ENCODE results near the gene UGT2A2. TPM values are rescaled to one million over a fixed set of nuclear protein-coding genes. Genes with fewer than 3 reads are reported as not detected.

UGT2A2 gene
- total RNA-seq, 1 experiment from 2014 or later, result not detected

GRCh38 chr4:69563424-69563823, 76.0 kb downstream of the UGT2A2 start:
- Histone ChIP-seq H3K9ac (ENCODE audit: low read length) (no peak overlapping the region), H2AFZ (ENCODE audit: low read length) (no peak overlapping the region), H4K20me1 (ENCODE audit: insufficient read depth, low read depth, low read length) (no peaks in the 10 kb centered on the region), H3K27me3 (ENCODE audit: low read length) (no peaks in the 10 kb centered on the region), H3K27ac (ENCODE audit: low read length) (no peak overlapping the region), H3K79me2 (ENCODE audit: low read length) (no peaks in the 10 kb centered on the region), H3K36me3 (ENCODE audit: insufficient read depth, low read length) (no peaks in the 10 kb centered on the region), H3K9me3 (ENCODE audit: low read length) (peaks cover 15% of the 10 kb centered on the region), H3K9me2 (replicated peaks; ENCODE audit: insufficient read depth, low read length) (no peaks in the 10 kb centered on the region), H3K4me2 (ENCODE audit: low read depth, low read length, poor library complexity, severe bottlenecking) (no peak overlapping the region), H3K4me3 (ENCODE audit: low read length) (no peak overlapping the region), H3K4me1 (ENCODE audit: low read length) (no peaks in the 10 kb centered on the region)
- no peak for DNase-seq

GRCh38 chr4:69549651-69550050, 89.8 kb downstream of the UGT2A2 start:
- no peaks in the 10 kb centered on the region for H3K79me2 ChIP-seq (ENCODE audit: low read length)
- H3K9me2 ChIP-seq (replicated peaks; ENCODE audit: insufficient read depth, low read length), result no peaks in the 10 kb centered on the region
- no peaks in the 10 kb centered on the region for H3K36me3 ChIP-seq (ENCODE audit: insufficient read depth, low read length)
- no peaks in the 10 kb centered on the region for H3K4me1 ChIP-seq (ENCODE audit: low read length)
- DNase-seq, result no peak
- H3K9me3 ChIP-seq (ENCODE audit: low read length), result peaks cover 27% of the 10 kb centered on the region
- no peak overlapping the region for H3K4me3 ChIP-seq (ENCODE audit: low read length)
- H3K4me2 ChIP-seq (ENCODE audit: low read depth, low read length, poor library complexity, severe bottlenecking), result no peak overlapping the region
- no peak overlapping the region for H3K27ac ChIP-seq (ENCODE audit: low read length)
- no peak overlapping the region for H2AFZ ChIP-seq (ENCODE audit: low read length)
- no peak overlapping the region for H3K9ac ChIP-seq (ENCODE audit: low read length)
- H4K20me1 ChIP-seq (ENCODE audit: insufficient read depth, low read depth, low read length), result no peaks in the 10 kb centered on the region
- no peaks in the 10 kb centered on the region for H3K27me3 ChIP-seq (ENCODE audit: low read length)

- Histone ChIP-seq H3K27ac (ENCODE audit: low read length) (no peak overlapping the region), H3K4me2 (ENCODE audit: low read depth, low read length, poor library complexity, severe bottlenecking) (no peak overlapping the region), H3K9me3 (ENCODE audit: low read length) (peaks cover 16% of the 10 kb centered on the region), H4K20me1 (ENCODE audit: insufficient read depth, low read depth, low read length) (no peaks in the 10 kb centered on the region), H2AFZ (ENCODE audit: low read length) (no peak overlapping the region), H3K9me2 (replicated peaks; ENCODE audit: insufficient read depth, low read length) (no peaks in the 10 kb centered on the region), H3K4me3 (ENCODE audit: low read length) (no peak overlapping the region), H3K27me3 (ENCODE audit: low read length) (no peaks in the 10 kb centered on the region), H3K9ac (ENCODE audit: low read length) (no peak overlapping the region), H3K79me2 (ENCODE audit: low read length) (no peaks in the 10 kb centered on the region), H3K36me3 (ENCODE audit: insufficient read depth, low read length) (no peaks in the 10 kb centered on the region), H3K4me1 (ENCODE audit: low read length) (no peaks in the 10 kb centered on the region)
- no peak for DNase-seq
These were observed 93.2 kb downstream of the UGT2A2 start for GRCh38 chr4:69546134-69546765.

Small RNA genes lying within 50 kb of the gene (small RNA-seq; reads per million reads assigned to genes)
- not detected for gene UGT2A2

Other genes with a start within 250 kb of the UGT2A2 start
- not detected in 2 replicates for gene UGT2B4, start 143.7 kb downstream of the UGT2A2 start, total RNA-seq (2014; rRNA removed; shearing (Covaris generic); ENCODE audit: low replicate concordance)
- gene UGT2A1, start 13.6 kb upstream of the UGT2A2 start, total RNA-seq (2014; rRNA removed; shearing (Covaris generic); ENCODE audit: low replicate concordance), result not detected in 2 replicates
- gene SULT1B1, start 121.0 kb upstream of the UGT2A2 start, total RNA-seq (2014; rRNA removed; shearing (Covaris generic); ENCODE audit: low replicate concordance), result not detected in 2 replicates
- gene SULT1E1, start 220.5 kb upstream of the UGT2A2 start, total RNA-seq (2014; rRNA removed; shearing (Covaris generic); ENCODE audit: low replicate concordance), result not detected in 2 replicates

Data from Karpas-422 (cell line).